ENCODE measurements around the gene COPB1.

COPB1 gene

GRCh38 chr11:14503023-14503422 is 3.4 kb upstream of the COPB1 start:
- no peak for DNase-seq

DNA sequence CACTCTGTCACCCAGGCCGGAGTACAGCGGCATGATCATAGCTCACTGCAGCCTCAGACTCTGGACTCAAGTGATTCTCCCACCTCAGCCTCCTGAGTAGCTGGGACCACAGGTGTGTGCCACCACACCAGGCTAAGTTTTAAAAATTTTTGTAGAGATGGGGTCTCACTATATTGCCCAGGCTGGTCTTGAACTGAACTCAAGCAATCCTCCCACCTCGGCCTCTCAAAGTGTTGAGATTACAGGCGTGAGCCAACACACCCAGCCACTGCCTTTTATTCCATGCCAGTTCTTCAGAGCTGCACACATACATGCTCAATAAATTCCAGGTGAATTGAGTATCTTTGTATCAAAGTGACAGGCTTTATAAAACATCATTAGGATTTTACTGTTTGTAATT is 2.4 kb upstream of the COPB1 start:
- DNase-seq = no peak

DNA sequence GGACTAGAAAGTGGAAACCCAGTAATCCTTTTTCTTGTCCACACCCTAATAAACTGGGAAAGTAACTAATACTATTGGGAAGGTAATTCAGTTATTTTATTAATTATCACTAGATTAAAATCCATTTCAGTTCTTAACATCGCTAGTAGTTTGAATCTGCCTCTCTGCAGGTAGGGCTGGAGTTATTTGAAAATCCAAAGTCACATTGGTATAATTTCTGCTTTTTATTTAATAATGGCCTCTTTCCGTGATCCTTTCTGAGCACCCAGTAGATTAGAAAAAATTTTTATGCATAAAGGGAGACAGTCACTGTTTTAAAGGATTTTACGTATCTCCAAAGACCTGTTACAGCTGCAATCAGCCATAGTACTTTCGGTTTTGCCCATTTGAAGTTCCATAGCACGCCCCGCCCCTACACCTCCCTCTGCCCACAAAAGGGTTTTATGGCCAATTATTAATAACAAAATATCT is 605 bp upstream of the COPB1 start:
- DNase-seq = no peak

DNA sequence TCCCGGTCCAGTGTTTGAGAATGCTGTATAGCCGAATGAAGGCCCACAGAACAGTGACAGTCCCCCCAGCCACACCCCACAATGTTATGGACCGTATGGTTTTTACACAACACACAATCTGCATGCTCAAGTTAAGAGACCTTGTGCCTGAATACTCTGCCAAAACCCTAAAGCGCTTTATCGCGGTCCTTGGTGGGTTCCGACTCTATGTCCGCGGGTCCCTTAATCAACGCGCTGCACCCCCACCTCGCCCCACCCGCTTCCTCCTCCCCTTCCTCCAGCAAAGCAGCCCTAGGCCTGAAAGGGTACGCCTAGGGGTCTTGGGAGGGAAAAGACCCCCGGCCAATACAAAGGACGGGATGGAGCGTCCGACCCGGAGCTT is 442 bp downstream of the COPB1 start:
- DNase-seq = no peak

GRCh38 chr11:14480716-14481115 is 18.9 kb downstream of the COPB1 start:
- DNase-seq = no peak

DNA sequence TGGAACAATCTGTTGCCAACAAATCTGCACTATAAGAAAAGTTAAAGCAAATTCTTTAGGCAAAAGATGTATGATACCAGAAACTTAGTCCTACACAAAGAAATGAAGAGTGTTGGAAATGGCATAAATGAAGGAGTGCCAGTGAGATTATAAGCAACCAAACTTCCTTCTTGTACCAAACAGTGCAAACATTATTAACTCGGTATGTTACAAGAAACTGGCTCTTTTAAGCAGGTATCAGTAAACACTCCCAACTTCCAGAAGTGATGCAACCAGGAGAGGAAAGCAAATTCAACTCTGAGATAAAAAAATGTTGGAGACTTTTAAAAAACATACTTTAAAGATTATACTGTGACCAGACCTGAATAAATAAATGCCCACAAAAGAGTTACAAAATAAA is 28.5 kb downstream of the COPB1 start:
- DNase-seq = no peak

DNA sequence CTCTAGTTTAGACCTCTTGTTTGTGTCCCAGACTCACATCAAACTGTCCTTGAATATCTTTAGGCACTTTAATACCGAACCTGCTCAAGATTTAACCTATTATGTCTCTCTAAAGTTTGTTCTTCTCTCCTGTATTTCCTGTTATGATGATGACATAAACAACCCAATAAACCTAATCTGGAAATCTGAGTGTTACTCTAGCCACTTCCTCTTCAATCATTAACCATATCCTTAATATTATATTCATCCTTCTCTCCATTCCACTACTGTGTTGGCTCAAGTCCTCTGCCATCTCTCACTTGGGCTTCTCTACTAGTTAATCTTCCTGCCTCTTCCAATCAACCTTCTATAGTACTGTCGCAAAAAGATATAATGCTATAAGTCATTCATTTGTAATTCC is 36.0 kb downstream of the COPB1 start:
- no peak for DNase-seq

DNA sequence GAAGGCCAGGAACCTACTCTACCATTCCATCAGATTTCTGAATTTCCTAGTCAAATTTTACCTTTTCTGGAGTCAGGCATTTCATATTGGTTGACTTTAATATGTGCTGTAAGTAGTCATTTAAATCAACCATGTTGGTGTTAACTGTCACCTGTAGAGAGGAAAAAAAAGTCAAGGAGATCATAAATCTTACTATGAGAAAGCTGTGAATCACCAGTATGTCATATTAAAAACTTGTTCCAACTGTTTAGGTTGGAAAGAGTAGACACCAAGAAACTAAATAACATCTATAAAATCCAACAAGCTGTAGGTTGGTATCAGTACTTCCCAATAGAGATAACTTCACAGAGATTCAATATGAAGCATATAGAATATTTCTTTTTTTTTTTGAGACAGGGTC is 39.5 kb downstream of the COPB1 start:
- no peak for DNase-seq

GRCh38 chr11:14458377-14458776 is 41.2 kb downstream of the COPB1 start:
- no peak for DNase-seq

DNA sequence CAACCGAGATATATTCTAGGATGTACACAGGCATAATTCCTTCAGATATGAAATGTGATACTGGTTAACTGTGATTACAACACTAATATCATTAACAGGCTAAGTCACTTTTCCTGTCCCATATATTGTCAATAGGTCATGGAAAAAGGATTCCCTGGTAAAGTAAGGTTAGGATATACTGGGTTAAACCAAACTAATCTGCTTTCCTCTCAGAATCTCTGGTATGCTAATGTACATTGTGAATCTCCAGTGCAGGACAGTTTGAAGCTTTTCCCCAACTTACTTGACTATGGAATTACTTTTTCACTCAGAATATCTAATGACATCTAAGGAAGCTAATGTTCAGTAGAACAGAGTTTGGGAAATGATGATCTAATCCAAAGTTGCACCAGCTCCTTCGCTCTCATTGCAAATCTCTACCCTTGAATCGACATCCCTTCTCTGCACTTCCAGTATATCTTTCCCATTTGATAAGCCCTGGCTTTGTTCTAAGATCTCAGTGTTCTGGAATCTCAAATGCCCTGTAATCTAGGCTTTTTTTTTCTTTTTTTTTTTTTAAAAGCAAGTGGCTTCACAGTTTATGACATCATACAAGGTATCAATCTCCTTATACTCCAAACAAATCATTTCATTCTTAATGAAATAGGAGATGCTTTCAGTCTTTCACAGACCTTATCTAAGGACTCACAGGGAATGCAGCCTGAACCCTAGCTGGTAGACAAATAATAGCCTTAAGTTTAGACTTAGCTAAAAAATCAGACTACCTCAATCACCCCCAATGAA is 43.8 kb downstream of the COPB1 start:
- no peak for DNase-seq

GRCh38 chr11:14454861-14455632 is 44.6 kb downstream of the COPB1 start:
- DNase-seq = no peak

DNA sequence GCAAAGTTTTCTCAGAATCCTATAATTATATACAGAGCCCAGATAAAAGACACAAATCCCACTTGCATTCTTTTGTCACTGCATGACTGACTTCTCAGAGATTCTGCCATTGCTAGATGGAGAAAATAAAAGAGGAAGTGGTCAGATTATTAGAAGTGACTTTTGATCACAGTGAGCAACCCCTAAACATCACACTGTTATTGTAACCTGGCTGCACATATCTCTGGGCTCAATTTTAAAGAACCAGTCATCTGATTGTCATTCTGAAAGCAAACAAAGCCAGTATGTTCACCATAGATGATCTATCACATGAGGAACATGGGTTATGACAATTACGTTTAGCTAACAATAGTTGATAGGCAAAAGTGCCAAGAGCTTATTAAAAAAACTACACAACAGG is 47.8 kb downstream of the COPB1 start:
- no peak for DNase-seq

- DNase-seq = no peak
These were observed 50.3 kb downstream of the COPB1 start for GRCh38 chr11:14449302-14449714.

DNA sequence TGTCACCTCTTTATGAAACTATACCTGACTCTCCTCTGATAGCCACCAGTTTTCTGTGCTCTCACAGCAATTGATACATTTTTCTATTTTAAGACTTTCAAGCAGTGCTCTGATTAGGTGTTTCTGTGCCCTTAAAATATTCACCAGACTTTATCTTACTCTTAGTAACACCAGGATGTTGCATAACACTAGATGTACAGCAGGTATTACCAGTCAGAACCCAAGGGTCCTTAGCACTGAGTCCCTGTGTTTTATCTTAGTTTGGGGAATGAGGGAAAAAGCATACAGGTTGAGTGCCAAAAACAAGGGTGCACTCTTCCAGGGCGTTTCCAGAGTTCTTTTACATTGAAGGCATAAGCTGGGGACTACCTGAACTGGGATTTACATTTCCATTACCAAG is 51.4 kb downstream of the COPB1 start:
- no peak for DNase-seq

DNA sequence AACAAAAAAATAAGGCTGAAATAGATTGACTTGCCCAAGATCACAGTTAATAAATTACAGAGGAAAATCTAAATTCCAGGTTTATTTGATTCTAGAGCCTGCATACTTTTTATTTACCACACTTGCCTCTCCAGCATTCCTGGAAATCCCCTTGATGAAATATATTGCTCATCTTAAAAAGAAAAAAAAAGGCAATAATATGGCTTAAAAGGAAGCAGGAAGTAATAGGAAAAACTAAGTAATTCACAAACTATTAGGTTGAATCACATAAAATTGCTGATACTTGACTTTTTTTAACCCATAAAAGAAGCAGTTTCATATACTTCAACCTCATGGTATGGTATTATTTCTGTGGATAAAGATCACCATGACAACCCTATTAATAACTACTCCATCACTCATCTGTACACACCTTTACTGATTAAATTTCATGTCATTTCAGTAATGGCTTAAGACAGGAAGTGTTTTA is 52.9 kb downstream of the COPB1 start:
- no peak for DNase-seq

DNA sequence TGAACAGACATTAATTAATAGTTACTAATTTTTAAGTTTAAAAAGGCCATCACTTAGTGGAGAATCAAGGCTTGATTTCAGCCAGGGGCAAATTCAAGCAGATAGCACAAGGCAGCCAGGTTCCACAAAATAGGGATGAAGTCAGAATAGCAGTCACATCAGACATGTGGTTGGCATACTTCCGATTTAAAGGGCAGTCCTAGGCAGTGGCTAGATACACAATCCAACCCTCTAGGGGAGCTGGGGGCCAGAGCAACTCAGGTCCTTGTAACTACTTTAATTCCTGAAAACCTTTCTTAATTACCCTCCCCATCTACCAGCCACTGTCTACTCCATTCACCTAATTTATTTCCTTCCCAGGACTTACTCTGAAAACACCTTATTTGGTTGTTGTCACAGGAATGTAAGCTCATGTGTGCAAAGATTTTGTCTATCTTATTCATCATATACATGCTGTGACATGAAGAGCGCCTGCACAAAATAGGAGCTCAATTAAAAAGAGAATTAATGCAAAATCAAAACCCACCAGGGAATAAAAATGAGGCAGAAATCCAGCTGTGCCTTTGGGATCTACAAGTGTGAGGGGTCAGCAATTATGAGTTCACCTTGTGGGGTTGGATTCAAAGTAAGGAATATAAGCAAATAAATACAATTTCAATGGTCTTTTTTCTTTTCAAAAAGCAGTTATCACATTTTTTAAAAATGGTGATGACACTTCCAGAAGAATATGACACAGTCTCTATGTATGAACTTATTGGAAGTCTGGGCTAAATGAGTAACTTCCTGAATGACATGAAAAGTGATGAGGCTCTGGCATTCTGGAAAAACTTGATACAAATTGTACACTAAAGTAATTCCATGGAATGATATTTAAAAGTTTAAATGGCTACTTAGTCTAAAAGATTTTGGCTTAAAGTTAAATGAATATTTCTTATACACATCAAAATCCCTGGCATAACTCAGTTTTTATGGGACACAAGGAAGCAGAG is 53.8 kb downstream of the COPB1 start:
- DNase-seq = no peak

GRCh38 chr11:14444441-14445189 is 55.0 kb downstream of the COPB1 start:
- DNase-seq = no peak

GRCh38 chr11:14443638-14444037 is 56.0 kb downstream of the COPB1 start:
- no peak for DNase-seq

DNA sequence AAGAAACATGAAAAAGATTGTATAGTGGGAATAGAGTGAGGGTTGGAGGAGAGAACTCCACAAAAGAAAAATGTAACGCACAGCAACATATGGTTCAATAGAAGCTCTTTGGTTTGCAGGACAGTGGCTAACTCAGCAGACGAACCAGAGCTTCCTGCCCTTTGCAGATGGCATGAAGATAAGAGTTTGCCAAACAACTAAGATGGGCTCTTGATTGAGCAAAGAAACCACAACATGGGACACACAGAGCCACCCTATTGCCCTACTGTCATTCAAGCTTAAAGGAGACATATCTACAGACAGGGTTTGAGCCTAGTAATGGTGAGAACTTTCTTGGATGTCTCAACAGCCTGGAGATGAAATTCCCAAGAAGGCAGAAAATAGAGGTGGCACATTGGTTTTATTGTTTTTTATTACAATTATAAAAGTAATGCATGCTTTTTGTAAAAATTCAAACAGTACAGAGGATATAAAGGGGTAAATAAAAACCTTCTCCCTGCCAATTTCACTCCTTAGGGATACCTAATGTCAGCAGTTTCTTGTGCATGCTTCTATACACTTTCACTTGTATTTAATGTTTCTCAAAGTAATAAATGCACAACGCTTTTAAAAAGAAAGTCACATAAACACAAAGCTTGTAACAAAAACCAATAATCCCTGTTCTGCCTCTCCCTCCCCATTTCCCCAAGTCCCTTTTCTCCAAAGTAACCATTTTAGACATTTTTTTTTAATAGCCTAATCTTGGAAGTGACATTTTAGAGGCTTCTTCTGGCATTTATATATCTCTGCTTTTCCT is 63.7 kb downstream of the COPB1 start:
- no peak for DNase-seq

DNA sequence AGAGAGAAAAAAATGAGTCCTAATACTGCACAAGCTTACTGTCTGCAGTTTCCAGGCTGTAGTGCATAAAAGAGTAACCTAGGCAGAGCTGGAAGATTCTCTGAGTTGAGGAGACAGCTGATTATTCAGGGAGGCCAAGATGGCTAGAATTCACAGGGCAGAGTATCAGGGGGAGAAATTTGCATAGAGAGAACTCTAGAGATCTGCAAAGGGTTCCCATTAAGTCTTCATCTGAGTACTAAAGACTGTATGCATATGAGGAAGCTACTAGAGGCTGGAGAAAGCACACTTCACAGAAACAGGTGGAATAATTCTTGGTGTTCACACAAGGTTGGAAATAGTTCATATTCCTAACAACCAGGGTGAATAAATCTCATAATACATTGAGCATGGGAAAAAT is 74.0 kb downstream of the COPB1 start:
- DNase-seq = no peak

- DNase-seq = no peak
These were observed 75.5 kb downstream of the COPB1 start for GRCh38 chr11:14424096-14424495.

All from NCI-H1436 treated with DMSO at 0.1 percent for 48 hours (cell line).